Loucy (cell line): ENCODE measurements around the gene MED13L.

Experiments used
- H2AFZ ChIP-seq: fragments of 200-600 bp; sonication (generic); 2 replicates; pipeline ENCODE4 v1.6.0; 2016; ENCODE audit warnings: antibody characterized with exemption, mild to moderate bottlenecking, low read length, moderate library complexity
- H3F3A ChIP-seq: fragments of 200-600 bp; 2 replicates; pipeline ENCODE4 v1.6.0; 2016; ENCODE audit warnings: antibody characterized with exemption, low read depth, mild to moderate bottlenecking
- H3K27me3 ChIP-seq: fragments of 200-600 bp; sonication (generic); 2 replicates; pipeline ENCODE4 v1.6.1; 2014; ENCODE audit warnings: low read length, mild to moderate bottlenecking; ENCODE audit not compliant: insufficient read depth, poor library complexity, severe bottlenecking
- H3K36me3 ChIP-seq: fragments of 200-600 bp; sonication (generic); 2 replicates; pipeline ENCODE4 v1.6.1; 2016; ENCODE audit warnings: low read length; ENCODE audit not compliant: insufficient read depth
- H3K4me1 ChIP-seq: fragments of 200-600 bp; sonication (generic); 2 replicates; pipeline ENCODE4 v1.5.1; 2014; ENCODE audit warnings: low read length, mild to moderate bottlenecking; ENCODE audit not compliant: insufficient read depth, poor library complexity, severe bottlenecking
- H3K4me2 ChIP-seq: fragments of 200-600 bp; sonication (generic); 2 replicates; pipeline ENCODE4 v1.6.0; 2014; ENCODE audit warnings: antibody characterized with exemption, low read length, low read depth, mild to moderate bottlenecking; ENCODE audit not compliant: poor library complexity, severe bottlenecking
- H3K4me3 ChIP-seq: fragments of 200-600 bp; sonication (generic); 2 replicates; pipeline ENCODE4 v1.5.1; 2014; ENCODE audit warnings: low read length, mild to moderate bottlenecking, mixed read lengths; ENCODE audit not compliant: poor library complexity, severe bottlenecking
- H3K79me2 ChIP-seq: fragments of 200-600 bp; sonication (generic); 2 replicates; pipeline ENCODE4 v1.6.1; 2014; ENCODE audit warnings: low read length; ENCODE audit not compliant: insufficient read depth
- H3K9ac ChIP-seq: fragments of 200-600 bp; sonication (generic); 2 replicates; pipeline ENCODE4 v1.6.0; 2014; ENCODE audit warnings: mild to moderate bottlenecking, low read depth, low read length, moderate library complexity; ENCODE audit not compliant: poor library complexity, severe bottlenecking
- H3K9me2 ChIP-seq: fragments of 200-600 bp; sonication (generic); replicated peaks from 2 replicates; pipeline ENCODE4 v1.6.1; 2016; ENCODE audit warnings: low read depth, low read length, mixed read lengths
- H3K9me3 ChIP-seq: fragments of 200-600 bp; sonication (generic); 2 replicates; pipeline ENCODE4 v1.6.1; 2014; ENCODE audit warnings: mild to moderate bottlenecking, antibody characterized with exemption, low read length, low read depth; ENCODE audit not compliant: insufficient read depth
- H4K20me1 ChIP-seq: fragments of 200-600 bp; sonication (generic); 2 replicates; pipeline ENCODE4 v1.6.0; 2014; ENCODE audit warnings: antibody characterized with exemption, low read length, mild to moderate bottlenecking; ENCODE audit not compliant: insufficient read depth, poor library complexity, severe bottlenecking
- EZH2phosphoT487 ChIP-seq: fragments of 200-600 bp; IDR thresholded peaks from 2 replicates; pipeline ENCODE4 v1.6.1; 2018; ENCODE audit warnings: antibody characterized with exemption, mild to moderate bottlenecking, moderate library complexity, borderline replicate concordance
- TF ChIP-seq, protein P1 (sequence below): fragments of 200-600 bp; sonication (generic); conservative IDR thresholded peaks from 2 replicates; pipeline ENCODE4 v1.5.1; 2014; ENCODE audit warnings: mild to moderate bottlenecking, antibody characterized with exemption, low read length

MED13L gene

DNA sequence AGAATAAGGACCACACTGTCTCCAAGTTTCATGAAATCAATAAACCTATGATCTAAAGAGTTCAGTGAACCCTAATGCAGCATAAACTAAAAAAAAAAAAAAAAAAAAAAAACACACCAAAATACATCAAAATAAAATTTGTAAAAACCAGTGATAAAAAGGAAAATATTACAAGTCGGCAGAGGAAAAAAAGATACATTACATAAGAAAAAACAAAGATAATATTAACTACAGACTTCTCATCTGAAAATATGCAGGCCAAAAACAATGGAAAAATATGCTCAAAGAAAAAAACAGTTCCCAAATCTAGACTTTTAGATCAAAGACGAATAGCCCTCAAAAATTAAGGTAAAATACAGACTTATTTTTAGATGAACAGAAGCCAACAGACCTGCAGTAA is 27.6 kb downstream of the MED13L start:
- Histone ChIP-seq H3K4me1 (peaks cover 25% of the 10 kb centered on the region), H3F3A (no peaks in the 10 kb centered on the region), H3K9me3 (peaks cover 10% of the 10 kb centered on the region; the same call in 1 of the 2 replicates), H3K9me2 (no peaks in the 10 kb centered on the region), H3K4me2 (no peak overlapping the region), H2AFZ (no peak overlapping the region), H3K79me2 (peaks cover 98% of the 10 kb centered on the region), H3K4me3 (no peak overlapping the region), H3K27me3 (no peaks in the 10 kb centered on the region), H3K9ac (no peak overlapping the region), H3K36me3 (no peaks in the 10 kb centered on the region), H4K20me1 (peaks cover 48% of the 10 kb centered on the region)
- TF ChIP-seq, protein P1, sequence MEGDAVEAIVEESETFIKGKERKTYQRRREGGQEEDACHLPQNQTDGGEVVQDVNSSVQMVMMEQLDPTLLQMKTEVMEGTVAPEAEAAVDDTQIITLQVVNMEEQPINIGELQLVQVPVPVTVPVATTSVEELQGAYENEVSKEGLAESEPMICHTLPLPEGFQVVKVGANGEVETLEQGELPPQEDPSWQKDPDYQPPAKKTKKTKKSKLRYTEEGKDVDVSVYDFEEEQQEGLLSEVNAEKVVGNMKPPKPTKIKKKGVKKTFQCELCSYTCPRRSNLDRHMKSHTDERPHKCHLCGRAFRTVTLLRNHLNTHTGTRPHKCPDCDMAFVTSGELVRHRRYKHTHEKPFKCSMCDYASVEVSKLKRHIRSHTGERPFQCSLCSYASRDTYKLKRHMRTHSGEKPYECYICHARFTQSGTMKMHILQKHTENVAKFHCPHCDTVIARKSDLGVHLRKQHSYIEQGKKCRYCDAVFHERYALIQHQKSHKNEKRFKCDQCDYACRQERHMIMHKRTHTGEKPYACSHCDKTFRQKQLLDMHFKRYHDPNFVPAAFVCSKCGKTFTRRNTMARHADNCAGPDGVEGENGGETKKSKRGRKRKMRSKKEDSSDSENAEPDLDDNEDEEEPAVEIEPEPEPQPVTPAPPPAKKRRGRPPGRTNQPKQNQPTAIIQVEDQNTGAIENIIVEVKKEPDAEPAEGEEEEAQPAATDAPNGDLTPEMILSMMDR, result no peak
- no peak for TF ChIP-seq EZH2phosphoT487

DNA sequence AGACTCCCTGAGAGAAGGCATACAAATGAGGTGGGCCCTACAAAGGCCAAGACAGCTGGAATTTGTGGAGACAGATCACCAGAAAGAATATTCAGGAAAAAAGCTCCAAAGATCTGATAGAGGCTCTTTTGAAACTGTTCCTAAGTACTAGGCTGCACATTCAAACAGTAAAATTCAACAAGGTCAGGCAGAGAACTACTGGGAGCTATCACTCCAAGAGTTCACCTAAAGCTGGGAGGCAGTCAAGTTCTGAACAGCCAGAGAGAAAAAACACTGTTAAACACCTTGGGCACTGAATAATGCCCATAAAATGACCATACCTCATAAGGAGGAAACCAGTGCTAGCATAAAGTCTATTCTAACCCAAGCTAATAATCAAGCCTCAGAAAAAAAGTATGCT is 28.6 kb downstream of the MED13L start:
- TF ChIP-seq EZH2phosphoT487, result no peak
- TF ChIP-seq, protein P1, result no peak
- peaks cover 10% of the 10 kb centered on the region; the same call in 1 of the 2 replicates for H3K9me3 ChIP-seq
- no peak overlapping the region for H2AFZ ChIP-seq
- H3K79me2 ChIP-seq, result peaks cover 98% of the 10 kb centered on the region
- H3F3A ChIP-seq, result no peaks in the 10 kb centered on the region
- no peak overlapping the region for H3K9ac ChIP-seq
- H3K36me3 ChIP-seq, result no peaks in the 10 kb centered on the region
- H3K4me1 ChIP-seq, result peaks cover 33% of the 10 kb centered on the region
- peaks cover 51% of the 10 kb centered on the region for H4K20me1 ChIP-seq
- H3K9me2 ChIP-seq, result no peaks in the 10 kb centered on the region
- no peak overlapping the region for H3K4me2 ChIP-seq
- no peaks in the 10 kb centered on the region for H3K27me3 ChIP-seq
- no peak overlapping the region for H3K4me3 ChIP-seq

DNA sequence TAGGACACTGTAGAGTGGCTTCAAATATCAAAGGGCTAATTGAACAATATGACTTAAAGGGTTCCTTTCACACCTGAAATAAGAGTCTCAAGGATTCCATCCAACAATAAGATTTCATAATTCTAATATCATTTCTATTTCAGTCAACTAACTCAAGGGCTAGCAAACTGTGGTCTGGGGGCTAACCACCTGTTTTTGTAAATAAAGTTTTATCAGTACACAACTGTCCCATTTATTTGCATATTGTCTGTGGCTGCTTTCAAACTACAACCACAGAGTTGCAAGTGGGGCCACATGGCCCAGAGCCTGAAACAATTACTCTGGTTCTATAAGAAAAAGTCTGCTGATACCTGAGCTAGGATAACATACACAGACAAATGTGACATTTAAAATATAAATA is 29.1 kb downstream of the MED13L start:
- Histone ChIP-seq H3K4me2 (no peak overlapping the region), H3F3A (no peaks in the 10 kb centered on the region), H3K36me3 (no peaks in the 10 kb centered on the region), H3K4me3 (no peak overlapping the region), H2AFZ (no peak overlapping the region), H3K79me2 (peaks cover 98% of the 10 kb centered on the region), H3K9me3 (peaks cover 10% of the 10 kb centered on the region; the same call in 1 of the 2 replicates), H3K27me3 (no peaks in the 10 kb centered on the region), H4K20me1 (peaks cover 56% of the 10 kb centered on the region), H3K9me2 (no peaks in the 10 kb centered on the region), H3K9ac (no peak overlapping the region), H3K4me1 (peaks cover 38% of the 10 kb centered on the region)
- TF ChIP-seq EZH2phosphoT487, result no peak
- TF ChIP-seq, protein P1, result no peak
